PFSK-1 (cell line): ENCODE results near the gene RAB27B.

Experiments
- FOXP2 ChIP-seq: optimal IDR thresholded peaks from 2 replicates; pipeline ENCODE3; 2011; ENCODE audit warnings: borderline replicate concordance, control low read depth, inconsistent platforms; ENCODE audit not compliant: insufficient read depth; ENCODE audit errors: extremely low read length, extremely low read depth
- POLR2AphosphoS5 ChIP-seq: IDR thresholded peaks from 2 replicates; pipeline ENCODE4 v1.6.1; 2012; ENCODE audit warnings: low read depth, mild to moderate bottlenecking, control low read depth, low read length, moderate library complexity
- REST ChIP-seq, 2 experiments: IDR thresholded peaks; 2 replicates each; pipeline versions ENCODE4 v1.6.1 to v1.8.0; 2011 to 2012; ENCODE audit warnings: low read depth in 2 of 2, low read length in 2 of 2, control low read depth in 1 of 2, inconsistent platforms in 1 of 2, mild to moderate bottlenecking in 1 of 2, moderate library complexity in 1 of 2; ENCODE audit not compliant: insufficient read depth in 1 of 2
- SIN3A ChIP-seq: IDR thresholded peaks from 2 replicates; pipeline ENCODE4 v1.6.1; 2012; ENCODE audit warnings: mild to moderate bottlenecking, low read length, moderate library complexity, borderline replicate concordance; ENCODE audit not compliant: insufficient read depth
- TAF1 ChIP-seq: IDR thresholded peaks from 2 replicates; pipeline ENCODE4 v1.6.1; 2012; ENCODE audit warnings: low read length, control low read depth, borderline replicate concordance; ENCODE audit not compliant: insufficient read depth

Gene RAB27B

GRCh38 chr18:54882318-54882717 is 54.0 kb downstream of the RAB27B start:
- TF ChIP-seq POLR2AphosphoS5: no peak
- no peak for TF ChIP-seq TAF1
- TF ChIP-seq FOXP2: no peak
- TF ChIP-seq REST (IDR thresholded peaks at IDR 0.05; ENCODE audit: insufficient read depth in 1 of 2, low read depth in 2 of 2, low read length in 2 of 2): no peak
- no peak for TF ChIP-seq SIN3A

GRCh38 chr18:54883816-54884604 is 55.7 kb downstream of the RAB27B start:
- TF ChIP-seq POLR2AphosphoS5 (no peak), TAF1 (no peak), REST (IDR thresholded peaks at IDR 0.05; ENCODE audit: insufficient read depth in 1 of 2, low read depth in 2 of 2, low read length in 2 of 2) (no peak), FOXP2 (no peak), SIN3A (no peak)

GRCh38 chr18:54888378-54888777 is 60.1 kb downstream of the RAB27B start:
- TF ChIP-seq SIN3A (no peak), FOXP2 (no peak), REST (IDR thresholded peaks at IDR 0.05; ENCODE audit: insufficient read depth in 1 of 2, low read depth in 2 of 2, low read length in 2 of 2) (no peak), TAF1 (no peak), POLR2AphosphoS5 (no peak)

GRCh38 chr18:54888933-54889332 is 60.7 kb downstream of the RAB27B start:
- no peak for TF ChIP-seq POLR2AphosphoS5
- TF ChIP-seq REST (IDR thresholded peaks at IDR 0.05; ENCODE audit: insufficient read depth in 1 of 2, low read depth in 2 of 2, low read length in 2 of 2): no peak
- no peak for TF ChIP-seq TAF1
- TF ChIP-seq FOXP2: no peak
- TF ChIP-seq SIN3A: no peak

- TF ChIP-seq REST (IDR thresholded peaks at IDR 0.05; ENCODE audit: insufficient read depth in 1 of 2, low read depth in 2 of 2, low read length in 2 of 2) (no peak), TAF1 (no peak), POLR2AphosphoS5 (no peak), SIN3A (no peak)
Measured at GRCh38 chr18:54899500-54899899, 71.2 kb downstream of the RAB27B start.
